HCT116 (cell line): ENCODE results near the gene CHL1. TPM values are rescaled to one million over a fixed set of nuclear protein-coding genes. Genes with fewer than 3 reads are reported as not detected.

ENCODE experiments used
- ATAC-seq: fragments of 200-7000 bp; cut with Tn5 transposase; 2 replicates; pipeline ENCODE4 v1.9.1; 2020; ENCODE audit warnings: mild to moderate bottlenecking, moderate library complexity
- BruUV-seq: library from RNA; stranded (reverse); fragments of 400-500 nt; replicated peaks from 2 replicates; lab custom pipeline; 2021; lab: Mats Ljungman, UMichigan
- CTCF ChIA-PET: fragments of 300-600 bp; sonication (Branson Sonifier 250); formaldehyde crosslinking; loops from one replicate; lab custom pipeline; 2021; ENCODE audit warnings: antibody characterized with exemption; lab: Charles Lee
- POLR2A ChIA-PET: fragments of 300-600, 350-600 bp; sonication (Branson Sonifier 250); formaldehyde crosslinking; loops from one replicate; lab custom pipeline; 2021; ENCODE audit warnings: antibody characterized with exemption; lab: Charles Lee
- RAD21 ChIA-PET, 2 experiments: fragments of 300-600 bp; sonication (Branson Sonifier 250); formaldehyde crosslinking; loops; one replicate each; lab custom pipeline; 2023; ENCODE audit warnings: low total read pairs in 2 of 2; ENCODE audit not compliant: uncharacterized antibody in 2 of 2, unreplicated experiment in 2 of 2, low non-redundant PET in 1 of 2; lab: Charles Lee
- DNase-seq: peaks from one replicate; pipeline ENCODE4 v3.0.0-alpha.2; 2010; ENCODE audit warnings: low read depth, low spot score
- H2AFZ ChIP-seq: fragments of 200-600 bp; shearing (Covaris generic), sonication (generic); 2 replicates; pipeline ENCODE4 v1.6.1; 2017; ENCODE audit warnings: low read depth, mixed run types, mixed read lengths, antibody characterized with exemption, low read length; ENCODE audit not compliant: poor library complexity, severe bottlenecking
- H3K27ac ChIP-seq: 2 replicates; pipeline ENCODE4 v1.5.1; 2012; ENCODE audit warnings: low read depth, low read length
- H3K27me3 ChIP-seq: fragments of 200-600 bp; sonication (generic); 2 replicates; pipeline ENCODE4 v1.6.1; 2016; ENCODE audit warnings: mixed run types, low read length, mixed read lengths; ENCODE audit not compliant: insufficient read depth
- H3K36me3 ChIP-seq, 2 experiments: fragments of 200-500 bp in 1 of 2; fragments of 200-600 bp in 1 of 2; sonication (Bioruptor generic) in 1 of 2; sonication (generic) in 1 of 2; 2 replicates each; pipeline versions ENCODE4 v1.5.1 to v1.6.1; 2014 to 2016; ENCODE audit warnings: low read length in 2 of 2, inconsistent platforms in 1 of 2, mixed read lengths in 1 of 2, mixed run types in 1 of 2; ENCODE audit not compliant: insufficient read depth in 2 of 2, control insufficient read depth in 1 of 2
- H3K4me1 ChIP-seq, 2 experiments: fragments of 200-600 bp in 1 of 2; sonication (generic) in 1 of 2; 2 replicates each; pipeline versions ENCODE4 v1.5.1 to v1.6.1; 2012 to 2017; ENCODE audit warnings: low read length in 2 of 2, inconsistent platforms in 1 of 2, mild to moderate bottlenecking in 1 of 2, mixed read lengths in 1 of 2, mixed run types in 1 of 2, moderate library complexity in 1 of 2; ENCODE audit not compliant: insufficient read depth in 2 of 2, control insufficient read depth in 1 of 2
- H3K4me2 ChIP-seq: fragments of 200-600 bp; sonication (generic); 2 replicates; pipeline ENCODE4 v1.6.1; 2017; ENCODE audit warnings: mixed run types, low read length, mixed read lengths
- H3K4me3 ChIP-seq, 2 experiments: fragments of 200-600 bp in 1 of 2; sonication (generic) in 1 of 2; replicated peaks in 1 of 2; 2 replicates each; pipeline ENCODE4 v1.5.1; 2011 to 2016; ENCODE audit warnings: low read length in 2 of 2, control low read depth in 1 of 2, low read depth in 1 of 2, mild to moderate bottlenecking in 1 of 2, mixed read lengths in 1 of 2, mixed run types in 1 of 2
- H3K79me2 ChIP-seq: fragments of 200-600 bp; sonication (generic); 2 replicates; pipeline ENCODE4 v1.6.1; 2017; ENCODE audit warnings: mild to moderate bottlenecking, mixed run types, low read length, moderate library complexity, mixed read lengths; ENCODE audit not compliant: insufficient read depth
- H3K9ac ChIP-seq: fragments of 200-600 bp; sonication (generic); 2 replicates; pipeline ENCODE4 v1.6.1; 2016; ENCODE audit warnings: low read length, mixed read lengths
- H3K9me2 ChIP-seq: fragments of 200-600 bp; sonication (generic), shearing (Covaris generic); 2 replicates; pipeline ENCODE4 v1.6.1; 2017; ENCODE audit warnings: mixed run types, mild to moderate bottlenecking, moderate library complexity; ENCODE audit not compliant: insufficient read depth
- H3K9me3 ChIP-seq, 2 experiments: fragments of 200-500 bp in 1 of 2; fragments of 200-600 bp in 1 of 2; sonication (Bioruptor generic) in 1 of 2; sonication (generic) in 1 of 2; 2 replicates each; pipeline ENCODE4 v1.6.1; 2014 to 2017; ENCODE audit warnings: low read length in 2 of 2, mixed read lengths in 2 of 2, inconsistent platforms in 1 of 2, low read depth in 1 of 2, mild to moderate bottlenecking in 1 of 2, mixed run types in 1 of 2, moderate library complexity in 1 of 2; ENCODE audit not compliant: control insufficient read depth in 1 of 2, insufficient read depth in 1 of 2
- H4K20me1 ChIP-seq: fragments of 200-600 bp; sonication (generic), shearing (Covaris generic); 2 replicates; pipeline ENCODE4 v1.6.1; 2017; ENCODE audit warnings: mixed run types, mild to moderate bottlenecking, moderate library complexity; ENCODE audit not compliant: insufficient read depth
- ATF3 ChIP-seq: IDR thresholded peaks from 2 replicates; pipeline ENCODE4 v1.6.1; 2012
- CBX3 ChIP-seq: IDR thresholded peaks from 2 replicates; pipeline ENCODE4 v1.6.1; 2012; ENCODE audit warnings: low read depth
- CEBPB ChIP-seq: IDR thresholded peaks from 2 replicates; pipeline ENCODE4 v1.6.1; 2012; ENCODE audit warnings: low read depth
- EGR1 ChIP-seq: IDR thresholded peaks from 2 replicates; pipeline ENCODE4 v1.6.1; 2012; ENCODE audit warnings: low read depth
- EZH2phosphoT487 ChIP-seq: fragments of 200-600 bp; IDR thresholded peaks from 2 replicates; pipeline ENCODE4 v1.6.1; 2018; ENCODE audit warnings: antibody characterized with exemption, borderline replicate concordance
- JUND ChIP-seq: IDR thresholded peaks from 2 replicates; pipeline ENCODE4 v1.6.1; 2012
- POLR2A ChIP-seq: IDR thresholded peaks from 2 replicates; pipeline ENCODE4 v1.7.0; 2011; ENCODE audit warnings: borderline replicate concordance; ENCODE audit not compliant: insufficient read depth, insufficient read length; ENCODE audit errors: extremely low read depth
- POLR2AphosphoS5 ChIP-seq: IDR thresholded peaks from 2 replicates; pipeline ENCODE4 v1.6.1; 2011; ENCODE audit warnings: mild to moderate bottlenecking, low read depth, low read length, moderate library complexity
- RAD21 ChIP-seq: IDR thresholded peaks from 2 replicates; pipeline ENCODE4 v1.6.1; 2012; ENCODE audit warnings: low read depth, mild to moderate bottlenecking
- SIN3A ChIP-seq: IDR thresholded peaks from 2 replicates; pipeline ENCODE4 v1.6.1; 2012; ENCODE audit warnings: low read depth
- SRF ChIP-seq: IDR thresholded peaks from 2 replicates; pipeline ENCODE4 v1.6.1; 2012; ENCODE audit warnings: low read depth
- TCF7L2 ChIP-seq: IDR thresholded peaks from 2 replicates; pipeline ENCODE4 v1.7.0; 2011; ENCODE audit warnings: borderline replicate concordance, inconsistent platforms; ENCODE audit not compliant: insufficient read depth, insufficient read length; ENCODE audit errors: extremely low read depth
- ZBTB33 ChIP-seq: IDR thresholded peaks from 2 replicates; pipeline ENCODE4 v1.6.1; 2011; ENCODE audit warnings: mild to moderate bottlenecking, low read length, moderate library complexity; ENCODE audit not compliant: insufficient replicate concordance; ENCODE audit errors: extremely low read depth
- intact Hi-C: fragments of 100-400 bp; cut with micrococcal nuclease; formaldehyde crosslinking; loops from 2 replicates; pipeline ENCODE4 v1.10.0; 2022
- total RNA-seq: library from RNA; stranded (reverse); gene quantifications from one replicate; pipeline ENCODE4 v1.2.1, GENCODE V29; 2021; ENCODE audit not compliant: unreplicated experiment

CHL1 gene
- total RNA-seq, 1 experiment from 2014 or later: not detected

GRCh38 chr3:159974-160373, 36.6 kb upstream of the CHL1 start:
- Histone ChIP-seq H2AFZ (no peak overlapping the region), H3K9me2 (no peaks in the 10 kb centered on the region), H3K36me3 (no peaks in the 10 kb centered on the region), H3K79me2 (no peaks in the 10 kb centered on the region), H3K4me2 (no peak overlapping the region), H3K9me3 (peaks cover 3 to 13% of the 10 kb centered on the region in 2 experiments; a peak in 2 of 4 replicates), H3K4me3 (no peak overlapping the region), H4K20me1 (no peaks in the 10 kb centered on the region), H3K27me3 (no peaks in the 10 kb centered on the region), H3K27ac (no peak overlapping the region), H3K4me1 (no peaks in the 10 kb centered on the region), H3K9ac (no peak overlapping the region)
- POLR2A ChIA-PET: no interaction called here
- intact Hi-C loops: no loop called here
- DNase-seq: no peak
- RAD21 ChIA-PET: no interaction called here
- no peak for TF ChIP-seq POLR2A
- no peak for TF ChIP-seq TCF7L2
- TF ChIP-seq SIN3A: no peak
- no peak for TF ChIP-seq JUND
- no peak for TF ChIP-seq SRF
- no peak for TF ChIP-seq CEBPB
- no peak for TF ChIP-seq POLR2AphosphoS5
- no peak for TF ChIP-seq EZH2phosphoT487
- TF ChIP-seq CBX3: no peak
- TF ChIP-seq ATF3: no peak
- TF ChIP-seq EGR1: no peak
- no peak for TF ChIP-seq RAD21
- ATAC-seq: no peak
- CTCF ChIA-PET: no interaction called here
- no TSS peak for BruUV-seq

GRCh38 chr3:166071-166470, 30.5 kb upstream of the CHL1 start:
- no peaks in the 10 kb centered on the region for H3K9me2 ChIP-seq
- CTCF ChIA-PET: no interaction called here
- peaks cover 3 to 12% of the 10 kb centered on the region in 2 experiments; a peak in 2 of 4 replicates for H3K9me3 ChIP-seq
- no peaks in the 10 kb centered on the region for H3K27me3 ChIP-seq
- BruUV-seq: no TSS peak
- TF ChIP-seq CEBPB (no peak), SIN3A (no peak), ZBTB33 (no peak)
- RAD21 ChIA-PET: no interaction called here
- DNase-seq: no peak
- no peak overlapping the region for H3K9ac ChIP-seq
- no peak for ATAC-seq
- no peaks in the 10 kb centered on the region for H3K79me2 ChIP-seq
- no peak overlapping the region for H2AFZ ChIP-seq
- no peak overlapping the region for H3K27ac ChIP-seq
- H3K4me1 ChIP-seq: no peaks in the 10 kb centered on the region
- no peaks in the 10 kb centered on the region for H3K36me3 ChIP-seq
- no peaks in the 10 kb centered on the region for H4K20me1 ChIP-seq
- H3K4me3 ChIP-seq: no peak overlapping the region
- POLR2A ChIA-PET: no interaction called here
- intact Hi-C loops: no loop called here
- no peak overlapping the region for H3K4me2 ChIP-seq
